Natural killer cell (primary cell): ENCODE data around the gene PLCH1. TPM values are rescaled to one million over a fixed set of nuclear protein-coding genes. Genes with fewer than 3 reads are reported as not detected.

ENCODE experiments used
- ATAC-seq, 3 donors: fragments of 150-1000 bp in 2 of 3; fragments of 200-7000 bp in 1 of 3; cut with Tn5 transposase; 1 replicate in 1 of 3; 2 replicates in 2 of 3; pipeline ENCODE4 v1.10.0; 2021; ENCODE audit warnings: mild to moderate bottlenecking in 2 of 3, moderate library complexity in 2 of 3
- DNase-seq, 2 donors: peaks; one replicate each; pipeline versions ENCODE4 v3.0.0 to v3.0.0-alpha.2; 2013 to 2021; ENCODE audit warnings: mixed read lengths in 1 of 2
- H3K27ac ChIP-seq: one replicate; pipeline ENCODE4 v1.5.1; 2013; ENCODE audit warnings: mild to moderate bottlenecking, low read length
- H3K27me3 ChIP-seq: one replicate; pipeline ENCODE4 v1.6.1; 2013; ENCODE audit warnings: low read length; ENCODE audit not compliant: control insufficient read depth, insufficient read depth
- H3K36me3 ChIP-seq: one replicate; pipeline ENCODE4 v1.6.1; 2013; ENCODE audit warnings: low read length; ENCODE audit not compliant: control insufficient read depth, insufficient read depth
- H3K4me1 ChIP-seq: one replicate; pipeline ENCODE4 v1.6.1; 2013; ENCODE audit warnings: low read length; ENCODE audit not compliant: control insufficient read depth, insufficient read depth
- H3K4me3 ChIP-seq: one replicate; pipeline ENCODE4 v1.5.1; 2013; ENCODE audit warnings: low read length
- H3K9me3 ChIP-seq: one replicate; pipeline ENCODE4 v1.6.1; 2013; ENCODE audit warnings: low read length; ENCODE audit not compliant: control insufficient read depth, insufficient read depth
- H3K27ac Mint-ChIP-seq, 2 donors: one replicate each; pipeline ENCODE4 v1.8.0; 2022; ENCODE audit warnings: mild to moderate bottlenecking in 2 of 2, mixed read lengths in 2 of 2, moderate library complexity in 1 of 2
- H3K27me3 Mint-ChIP-seq, 2 donors: one replicate each; pipeline ENCODE4 v1.8.0; 2022; ENCODE audit warnings: low read depth in 2 of 2, mixed read lengths in 2 of 2
- H3K36me3 Mint-ChIP-seq: one replicate; pipeline ENCODE4 v1.8.0; 2022; ENCODE audit warnings: mixed read lengths
- H3K4me1 Mint-ChIP-seq, 2 donors: one replicate each; pipeline ENCODE4 v1.8.0; 2022; ENCODE audit warnings: mixed read lengths in 2 of 2
- H3K4me3 Mint-ChIP-seq: one replicate; pipeline ENCODE4 v1.8.0; 2022; ENCODE audit warnings: mild to moderate bottlenecking, moderate library complexity, mixed read lengths
- H3K9me3 Mint-ChIP-seq, 2 donors: one replicate each; pipeline ENCODE4 v1.8.0; 2022; ENCODE audit warnings: mixed read lengths in 2 of 2
- CTCF ChIP-seq: fragments of 200-600 bp; IDR thresholded peaks from one replicate; pipeline ENCODE4 v1.8.0; 2022; ENCODE audit warnings: antibody characterized with exemption
- WGBS: methylation state at CpG from one replicate; pipeline ENCODE4 v1.1.7; 2013; ENCODE audit warnings: missing lambda C conversion rate; ENCODE audit not compliant: insufficient coverage; 5-methylcytosine and 5-hydroxymethylcytosine counted together
- intact Hi-C: fragments of 100-400 bp; cut with micrococcal nuclease; formaldehyde crosslinking; loops from one replicate; pipeline ENCODE4 v1.14.2; 2022
- total RNA-seq, 4 donors: library from RNA; stranded (reverse); fragments of 120-200 nt in 1 of 4; gene quantifications; one replicate each; pipeline versions ENCODE4 v1.2.3 to v1.2.4, GENCODE V29; 2013 to 2022

PLCH1 gene
- total RNA-seq, 3 donors from 2014 or later (not counting 1 experiment from before 2014, with no cell fraction given), result 0.05 to 0.26 (median 0.08) TPM

- Histone ChIP-seq H3K4me1 (no peaks in the 10 kb centered on the region), H3K36me3 (no peaks in the 10 kb centered on the region), H3K27ac (no peak overlapping the region), H3K9me3 (no peaks in the 10 kb centered on the region), H3K4me3 (no peak overlapping the region), H3K27me3 (no peaks in the 10 kb centered on the region)
- Mint-ChIP-seq H3K4me3 (no peak overlapping the region), H3K4me1 (no peaks in the 10 kb centered on the region), H3K27me3 (no peaks in the 10 kb centered on the region), H3K36me3 (no peaks in the 10 kb centered on the region), H3K27ac (no peak overlapping the region), H3K9me3 (no peaks in the 10 kb centered on the region)
- no peak for TF ChIP-seq CTCF
- ATAC-seq, result no peak
- no peak for DNase-seq
- intact Hi-C loops, result no loop called here
- 85% methylated on average over 5 of the region's 5 CpGs for WGBS
Measured at GRCh38 chr3:155442072-155442471, 302.8 kb downstream of the PLCH1 start.

- Mint-ChIP-seq H3K4me3 (no peak overlapping the region), H3K4me1 (no peaks in the 10 kb centered on the region), H3K9me3 (no peaks in the 10 kb centered on the region), H3K36me3 (no peaks in the 10 kb centered on the region), H3K27ac (no peak overlapping the region), H3K27me3 (no peaks in the 10 kb centered on the region)
- Histone ChIP-seq H3K9me3 (no peaks in the 10 kb centered on the region), H3K36me3 (no peaks in the 10 kb centered on the region), H3K27me3 (no peaks in the 10 kb centered on the region), H3K4me3 (no peak overlapping the region), H3K27ac (no peak overlapping the region), H3K4me1 (no peaks in the 10 kb centered on the region)
- TF ChIP-seq CTCF, result no peak
- 100% methylated on average over 1 of the region's 1 CpG for WGBS
- no peak for DNase-seq
- ATAC-seq, result no peak
- intact Hi-C loops, result no loop called here
Measured at GRCh38 chr3:155441506-155441905, 303.4 kb downstream of the PLCH1 start.

GRCh38 chr3:155441026-155441425, 303.8 kb downstream of the PLCH1 start:
- Histone ChIP-seq H3K4me3 (no peak overlapping the region), H3K27me3 (no peaks in the 10 kb centered on the region), H3K4me1 (no peaks in the 10 kb centered on the region), H3K9me3 (no peaks in the 10 kb centered on the region), H3K36me3 (no peaks in the 10 kb centered on the region), H3K27ac (no peak overlapping the region)
- no peaks in the 10 kb centered on the region for H3K36me3 Mint-ChIP-seq
- WGBS, result 75% methylated on average over 2 of the region's 2 CpGs
- TF ChIP-seq CTCF, result no peak
- no peaks in the 10 kb centered on the region for H3K9me3 Mint-ChIP-seq
- no peaks in the 10 kb centered on the region for H3K27me3 Mint-ChIP-seq
- no peak overlapping the region for H3K4me3 Mint-ChIP-seq
- H3K4me1 Mint-ChIP-seq, result no peaks in the 10 kb centered on the region
- DNase-seq (no peak), ATAC-seq (no peak)
- intact Hi-C loops, result no loop called here
- no peak overlapping the region for H3K27ac Mint-ChIP-seq

- Histone ChIP-seq H3K36me3 (no peaks in the 10 kb centered on the region), H3K4me1 (no peaks in the 10 kb centered on the region), H3K9me3 (no peaks in the 10 kb centered on the region), H3K4me3 (no peak overlapping the region), H3K27me3 (no peaks in the 10 kb centered on the region), H3K27ac (no peak overlapping the region)
- Mint-ChIP-seq H3K4me3 (no peak overlapping the region), H3K4me1 (no peaks in the 10 kb centered on the region), H3K27me3 (no peaks in the 10 kb centered on the region), H3K9me3 (no peaks in the 10 kb centered on the region), H3K27ac (no peak overlapping the region), H3K36me3 (no peaks in the 10 kb centered on the region)
- TF ChIP-seq CTCF, result no peak
- ATAC-seq (no peak), DNase-seq (no peak)
- intact Hi-C loops, result no loop called here
Measured at GRCh38 chr3:155435821-155436220, 309.1 kb downstream of the PLCH1 start.
